SK-N-SH (cell line): Measurements from ENCODE around the gene RPS6KC1. TPM values are rescaled to one million over a fixed set of nuclear protein-coding genes. Genes with fewer than 3 reads are reported as not detected.

Source experiments
- CTCF ChIA-PET: fragments of 300-600, 350-600 bp; formaldehyde crosslinking; extraction: SDS; loops from one replicate; lab custom pipeline; 2021; lab: Yijun Ruan, JAX
- POLR2A ChIA-PET: fragments of 350-600 bp; sonication (Branson Sonifier 250); formaldehyde crosslinking; extraction: SDS; loops from one replicate; lab custom pipeline; 2020; ENCODE audit warnings: antibody characterized with exemption, inconsistent platforms; lab: Yijun Ruan, JAX
- DNase-seq: peaks from one replicate; pipeline ENCODE4 v3.0.0; 2012
- H2AFZ ChIP-seq: fragments of 200-600 bp; sonication (generic); 2 replicates; pipeline ENCODE4 v1.8.1; 2016; ENCODE audit warnings: antibody characterized with exemption, mild to moderate bottlenecking, low read depth
- H3F3A ChIP-seq: fragments of 200-600 bp; sonication (generic); replicated peaks from 2 replicates; pipeline ENCODE3; 2016; ENCODE audit warnings: antibody characterized with exemption, mild to moderate bottlenecking; ENCODE audit not compliant: insufficient read depth
- H3K27ac ChIP-seq, 2 experiments: fragments of 200-500 bp in 1 of 2; fragments of 200-600 bp in 1 of 2; sonication (Bioruptor generic) in 1 of 2; sonication (generic), shearing (Covaris generic) in 1 of 2; 2 replicates each; pipeline versions ENCODE4 v1.5.1 to v1.6.1; 2014 to 2016; ENCODE audit warnings: low read depth in 2 of 2, inconsistent platforms in 1 of 2, low read length in 1 of 2, mild to moderate bottlenecking in 1 of 2, mixed read lengths in 1 of 2
- H3K27me3 ChIP-seq: fragments of 200-600 bp; sonication (generic), shearing (Covaris generic); 2 replicates; pipeline ENCODE4 v1.6.1; 2016; ENCODE audit warnings: mixed run types; ENCODE audit not compliant: insufficient read depth
- H3K36me3 ChIP-seq, 2 experiments: fragments of 200-500 bp in 1 of 2; fragments of 200-600 bp in 1 of 2; sonication (Bioruptor generic) in 1 of 2; sonication (generic) in 1 of 2; replicated peaks in 1 of 2; 2 replicates each; pipeline versions ENCODE3 to v1.5.1; 2014 to 2016; ENCODE audit warnings: low read length in 1 of 2, mild to moderate bottlenecking in 1 of 2; ENCODE audit not compliant: insufficient read depth in 2 of 2, control insufficient read depth in 1 of 2
- H3K4me1 ChIP-seq, 2 experiments: fragments of 200-500 bp in 1 of 2; fragments of 200-600 bp in 1 of 2; sonication (Bioruptor generic) in 1 of 2; sonication (generic), shearing (Covaris generic) in 1 of 2; 2 replicates each; pipeline versions ENCODE4 v1.5.1 to v1.6.1; 2014 to 2016; ENCODE audit warnings: low read depth in 1 of 2, low read length in 1 of 2, mixed run types in 1 of 2; ENCODE audit not compliant: insufficient read depth in 2 of 2, control insufficient read depth in 1 of 2
- H3K4me2 ChIP-seq: fragments of 200-600 bp; sonication (generic), shearing (Covaris generic); 2 replicates; pipeline ENCODE4 v1.6.1; 2017; ENCODE audit warnings: mixed run types
- H3K4me3 ChIP-seq, 2 experiments: fragments of 200-500 bp in 1 of 2; fragments of 200-600 bp in 1 of 2; sonication (Bioruptor generic) in 1 of 2; sonication (generic), shearing (Covaris generic) in 1 of 2; 2 replicates each; pipeline versions ENCODE4 v1.5.1 to v1.8.1; 2014 to 2016; ENCODE audit warnings: low read depth in 2 of 2, inconsistent platforms in 1 of 2, low read length in 1 of 2, mild to moderate bottlenecking in 1 of 2, mixed read lengths in 1 of 2, moderate library complexity in 1 of 2
- H3K79me2 ChIP-seq: fragments of 200-600 bp; sonication (generic); 2 replicates; pipeline ENCODE4 v1.8.1; 2017; ENCODE audit warnings: mild to moderate bottlenecking; ENCODE audit not compliant: insufficient read depth
- H3K9ac ChIP-seq: fragments of 200-600 bp; sonication (generic); 2 replicates; pipeline ENCODE4 v1.6.1; 2017; ENCODE audit warnings: mixed run types
- H3K9me2 ChIP-seq: fragments of 200-600 bp; sonication (generic); 2 replicates; pipeline ENCODE4 v1.6.1; 2017; ENCODE audit warnings: mixed run types
- H3K9me3 ChIP-seq: fragments of 200-600 bp; sonication (generic); 2 replicates; pipeline ENCODE4 v1.6.1; 2017; ENCODE audit warnings: mixed run types, mild to moderate bottlenecking, moderate library complexity
- H4K20me1 ChIP-seq: fragments of 200-600 bp; sonication (generic); 2 replicates; pipeline ENCODE4 v1.6.1; 2017; ENCODE audit warnings: mild to moderate bottlenecking, mixed run types; ENCODE audit not compliant: insufficient read depth
- CTCF ChIP-seq: fragments of 200-600 bp; sonication (generic); IDR thresholded peaks from 2 replicates; pipeline ENCODE4 v1.6.1; 2017; ENCODE audit warnings: antibody characterized with exemption, mild to moderate bottlenecking, moderate library complexity
- ELF1 ChIP-seq: IDR thresholded peaks from 2 replicates; pipeline ENCODE4 v1.4.0; 2012
- EP300 ChIP-seq, 2 experiments: IDR thresholded peaks; 2 replicates each; pipeline versions ENCODE4 v1.4.0 to v1.6.1; 2012; ENCODE audit warnings: borderline replicate concordance in 1 of 2, low read depth in 1 of 2, low read length in 1 of 2
- EZH2phosphoT487 ChIP-seq: fragments of 200-600 bp; sonication (generic); IDR thresholded peaks from 2 replicates; pipeline ENCODE4 v1.6.1; 2017; ENCODE audit warnings: low read depth, mixed run types, mild to moderate bottlenecking, antibody characterized with exemption, moderate library complexity, borderline replicate concordance
- FOXJ3 ChIP-seq: sonication (generic); formaldehyde crosslinking; IDR thresholded peaks from 2 replicates; pipeline ENCODE4 v1.5.1; 2020; ENCODE audit warnings: mild to moderate bottlenecking, missing genetic modification reagents
- FOXM1 ChIP-seq: IDR thresholded peaks from 2 replicates; pipeline ENCODE4 v1.4.0; 2012; ENCODE audit warnings: low read depth, mild to moderate bottlenecking
- GATA2 ChIP-seq: sonication (generic); formaldehyde crosslinking; IDR thresholded peaks from 2 replicates; pipeline ENCODE4 v1.5.0; 2020; ENCODE audit warnings: mild to moderate bottlenecking, missing genetic modification reagents
- MEF2A ChIP-seq: IDR thresholded peaks from 2 replicates; pipeline ENCODE4 v1.4.0; 2012; ENCODE audit warnings: low read depth, borderline replicate concordance
- MXI1 ChIP-seq: IDR thresholded peaks from 2 replicates; pipeline ENCODE4 v1.6.1; 2012; ENCODE audit warnings: mild to moderate bottlenecking, low read depth, low read length, improper control_type of control experiment
- NFIC ChIP-seq: IDR thresholded peaks from 2 replicates; pipeline ENCODE4 v1.4.0; 2012; ENCODE audit warnings: borderline replicate concordance
- POLR2AphosphoS5 ChIP-seq: IDR thresholded peaks from 2 replicates; pipeline ENCODE4 v1.6.1; 2012; ENCODE audit warnings: low read depth, low read length
- RFX5 ChIP-seq: IDR thresholded peaks from 2 replicates; pipeline ENCODE4 v1.6.1; 2012; ENCODE audit warnings: mild to moderate bottlenecking, improper control_type of control experiment, low read length
- SMC3 ChIP-seq: IDR thresholded peaks from 2 replicates; pipeline ENCODE4 v1.6.1; 2012; ENCODE audit warnings: low read depth, low read length, improper control_type of control experiment
- USF1 ChIP-seq: IDR thresholded peaks from 2 replicates; pipeline ENCODE4 v1.4.0; 2012; ENCODE audit warnings: low read depth, borderline replicate concordance
- ZBTB33 ChIP-seq: IDR thresholded peaks from 2 replicates; pipeline ENCODE4 v1.4.0; 2012; ENCODE audit warnings: low read depth, borderline replicate concordance
- WGBS: methylation state at CpG from one replicate; pipeline ENCODE4 v1.1.6; 2017; ENCODE audit warnings: low lambda C conversion rate; 5-methylcytosine and 5-hydroxymethylcytosine counted together
- polyA plus RNA-seq, 3 experiments: library from polyadenylated mRNA; depleted of rRNA; stranded (reverse); fragments of >200 nt; gene quantifications; 2 replicates each; pipeline ENCODE4 v1.2.3, GENCODE V29; 2012

Gene RPS6KC1
- polyA plus RNA-seq, 1 of the 3 experiments (the other 2 are of a cell fraction) = 7.8 TPM

- Histone ChIP-seq H3K9me2 (no peaks in the 10 kb centered on the region), H3K27ac (no peak overlapping the region), H3K79me2 (no peaks in the 10 kb centered on the region), H3K4me1 (peaks cover 0 to 12% of the 10 kb centered on the region in 2 experiments; a peak in 1 of 4 replicates), H3K9me3 (no peaks in the 10 kb centered on the region), H3K4me3 (no peak overlapping the region), H3K4me2 (no peak overlapping the region), H2AFZ (no peak overlapping the region), H3K9ac (no peak overlapping the region), H3K36me3 (no peaks in the 10 kb centered on the region), H3F3A (peaks cover 9% of the 10 kb centered on the region), H3K27me3 (no peaks in the 10 kb centered on the region), H4K20me1 (no peaks in the 10 kb centered on the region)
- 90% methylated on average over 13 of the region's 13 CpGs for WGBS
- TF ChIP-seq MXI1 = no peak
- no peak for TF ChIP-seq EP300 (IDR thresholded peaks at IDR 0.05; ENCODE audit: borderline replicate concordance in 1 of 2, low read depth in 1 of 2, low read length in 1 of 2)
- TF ChIP-seq SMC3 = no peak
- no peak for TF ChIP-seq ELF1
- no peak for TF ChIP-seq POLR2AphosphoS5
- no peak for TF ChIP-seq FOXM1
- TF ChIP-seq GATA2 (CRISPR knock-in tag) = no peak
- no peak for TF ChIP-seq NFIC
- TF ChIP-seq EZH2phosphoT487 = no peak
- TF ChIP-seq CTCF = no peak
- TF ChIP-seq USF1 = no peak
- TF ChIP-seq MEF2A = no peak
- TF ChIP-seq ZBTB33 = no peak
- no peak for TF ChIP-seq FOXJ3 (CRISPR knock-in tag)
- no peak for TF ChIP-seq RFX5
- DNase-seq = no peak
- CTCF ChIA-PET = no interaction called here
- POLR2A ChIA-PET = no interaction called here
Measured at GRCh38 chr1:213281640-213282301, 230.7 kb downstream of the RPS6KC1 start.
